GM10266 (cell line): ENCODE results near the gene NEUROD4.
A peak's percentile ranks its signal among the peaks of the same experiment; 100 is the strongest.

ENCODE experiments used
- DNase-seq: peaks from one replicate; pipeline ENCODE4 v3.0.0; 2012; ENCODE audit errors: extremely low spot score
- CTCF ChIP-seq: IDR thresholded peaks from 2 replicates; pipeline ENCODE4 v1.5.1; 2012; ENCODE audit warnings: mild to moderate bottlenecking, low read depth; ENCODE audit not compliant: control insufficient read depth, insufficient read depth; ENCODE audit errors: missing control alignments

NEUROD4 gene

GRCh38 chr12:55058776-55059175, 39.0 kb downstream of the NEUROD4 start:
- DNase-seq = no peak
- no peak for TF ChIP-seq CTCF

DNA sequence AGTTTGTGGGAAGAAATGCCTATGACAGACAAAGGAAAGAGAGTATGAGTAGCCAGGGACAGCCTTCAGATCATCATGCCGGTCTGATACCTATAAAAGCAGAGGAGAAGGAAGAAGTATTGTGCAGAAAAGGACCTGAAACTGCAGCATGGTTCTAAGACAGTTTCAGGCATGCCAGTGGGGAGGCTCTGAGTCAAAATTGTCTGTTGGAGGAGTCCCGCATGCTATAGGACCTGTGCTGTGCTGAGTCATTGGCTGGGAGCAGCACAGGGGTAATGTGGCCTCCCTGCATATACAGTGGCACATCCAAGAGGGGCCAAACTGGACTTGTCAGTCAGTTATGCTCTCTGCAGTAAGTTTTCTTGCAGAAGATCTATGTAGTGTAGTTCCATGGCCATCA, 40.7 kb downstream of the NEUROD4 start:
- no peak for TF ChIP-seq CTCF
- peak; percentile 28 for DNase-seq

DNA sequence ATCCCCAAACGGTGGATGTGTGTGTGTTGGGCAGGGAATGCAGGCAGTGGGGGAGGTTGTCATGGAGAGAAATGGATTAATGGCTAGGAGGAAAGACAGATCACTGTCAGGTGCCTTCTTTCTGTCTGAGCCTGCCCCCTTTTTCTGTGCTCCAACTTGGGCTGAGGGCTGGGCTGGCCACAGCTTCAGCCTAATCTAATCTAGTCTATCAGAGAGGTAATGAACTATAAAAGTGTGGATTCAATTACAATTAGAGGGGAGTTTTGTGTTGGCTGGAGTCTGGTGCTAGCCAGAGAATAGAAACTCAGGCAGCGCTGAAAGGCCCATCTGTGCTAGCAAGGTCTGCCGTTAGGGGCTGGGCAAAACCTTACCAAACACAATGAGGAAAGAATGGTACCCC, 41.2 kb downstream of the NEUROD4 start:
- DNase-seq = no peak
- no peak for TF ChIP-seq CTCF

DNA sequence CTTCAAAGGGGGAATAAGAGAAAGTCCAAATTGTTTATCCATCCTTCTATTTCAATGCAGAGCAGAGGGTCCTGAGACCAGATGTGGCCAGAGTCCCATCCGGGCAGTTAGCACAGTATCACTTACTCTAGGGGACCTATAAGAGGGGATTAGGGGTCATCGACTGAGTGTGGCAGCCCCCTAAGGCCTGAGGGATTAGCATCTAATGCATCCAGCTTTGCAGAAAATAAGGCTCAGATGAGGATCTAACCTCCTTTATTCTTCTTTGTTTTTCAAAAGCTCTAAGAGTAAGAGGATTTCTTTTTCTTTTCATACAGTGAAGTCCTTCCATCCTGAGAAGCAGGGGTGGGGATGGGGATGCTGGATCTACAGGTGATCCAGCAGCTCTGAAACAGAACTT, 43.5 kb downstream of the NEUROD4 start:
- TF ChIP-seq CTCF = no peak
- no peak for DNase-seq

DNA sequence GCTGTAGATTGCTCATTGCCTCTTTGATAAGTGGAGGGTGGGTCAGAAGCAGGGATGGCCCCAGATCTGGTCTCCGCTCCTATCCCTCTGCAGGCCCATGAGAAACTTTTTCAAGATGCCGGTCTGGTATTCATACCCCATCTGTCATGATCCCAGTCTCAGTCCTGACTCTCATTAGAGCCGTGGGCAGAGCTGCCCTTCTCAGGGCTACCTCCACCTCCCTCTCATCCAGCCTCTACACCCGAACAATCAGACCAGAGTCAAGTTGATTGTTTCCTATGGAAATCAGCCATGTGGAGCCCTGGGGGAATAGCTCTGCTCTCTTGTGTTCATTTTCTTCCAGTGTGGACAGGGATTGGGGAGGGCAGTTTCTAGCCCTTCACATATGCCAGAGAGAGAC, 45.8 kb downstream of the NEUROD4 start:
- no peak for DNase-seq
- TF ChIP-seq CTCF = no peak

GRCh38 chr12:55067701-55068100, 47.9 kb downstream of the NEUROD4 start:
- DNase-seq = no peak

More at GRCh38 chr12:55067701-55068100, 47.9 kb downstream of the NEUROD4 start:
- no peak for TF ChIP-seq CTCF
